WERI-Rb-1 (cell line): ENCODE results near the gene TREH.
"Not testable (repeated sequence)": the region's sequence is repeated elsewhere in the genome, so short reads cannot be mapped to it uniquely, and the experiment has no call there.

Experiments used
- DNase-seq: peaks from one replicate; pipeline ENCODE4 v3.0.0-alpha.2; 2020
- H3K27ac ChIP-seq: fragments of 250-450 bp; sonication (Bioruptor Pico); 2 replicates; pipeline ENCODE4 v1.5.1; 2020; ENCODE audit warnings: mild to moderate bottlenecking, moderate library complexity
- H3K27me3 ChIP-seq: fragments of 250-450 bp; sonication (Bioruptor Pico); 2 replicates; pipeline ENCODE4 v1.5.1; 2021; ENCODE audit warnings: mild to moderate bottlenecking, low read depth, moderate library complexity; ENCODE audit not compliant: insufficient read depth, severe bottlenecking
- H3K36me3 ChIP-seq: fragments of 250-450 bp; sonication (Bioruptor Pico); 2 replicates; pipeline ENCODE4 v1.5.1; 2020; ENCODE audit warnings: mild to moderate bottlenecking, moderate library complexity
- H3K4me3 ChIP-seq: 2 replicates; pipeline ENCODE4 v1.5.1; 2011; ENCODE audit warnings: low read depth, mild to moderate bottlenecking, control low read depth, low read length
- H3K9me3 ChIP-seq: fragments of 250-450 bp; sonication (Bioruptor Pico); 2 replicates; pipeline ENCODE4 v1.5.1; 2021; ENCODE audit warnings: mild to moderate bottlenecking, moderate library complexity; ENCODE audit not compliant: severe bottlenecking
- TF ChIP-seq, protein P1 (sequence below): IDR thresholded peaks from 2 replicates; pipeline ENCODE4 v1.5.1; 2011; ENCODE audit warnings: low read depth, mild to moderate bottlenecking, control low read depth, inconsistent platforms, low read length

The TREH gene

DNA sequence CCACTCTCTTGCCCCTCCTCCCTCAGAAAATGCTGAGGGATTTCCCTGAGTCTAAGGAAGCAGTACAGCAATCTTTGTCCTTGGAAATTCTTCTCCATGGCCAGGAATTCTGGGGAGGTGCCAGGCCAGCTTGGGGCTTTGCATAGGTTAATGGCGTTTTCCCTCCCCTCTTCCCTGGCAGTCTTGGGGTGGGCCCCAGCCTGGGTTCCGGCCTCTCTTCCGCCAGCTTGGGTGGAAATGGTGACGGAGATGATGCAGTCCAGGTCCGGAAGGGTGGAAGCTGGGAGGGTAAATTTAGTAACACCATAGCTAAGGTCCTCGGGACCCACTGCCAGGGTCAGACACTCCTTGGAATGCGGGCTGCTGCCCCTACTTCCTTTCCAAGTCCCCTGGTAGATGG lies 67.1 kb downstream of the TREH start:
- TF ChIP-seq, protein P1, sequence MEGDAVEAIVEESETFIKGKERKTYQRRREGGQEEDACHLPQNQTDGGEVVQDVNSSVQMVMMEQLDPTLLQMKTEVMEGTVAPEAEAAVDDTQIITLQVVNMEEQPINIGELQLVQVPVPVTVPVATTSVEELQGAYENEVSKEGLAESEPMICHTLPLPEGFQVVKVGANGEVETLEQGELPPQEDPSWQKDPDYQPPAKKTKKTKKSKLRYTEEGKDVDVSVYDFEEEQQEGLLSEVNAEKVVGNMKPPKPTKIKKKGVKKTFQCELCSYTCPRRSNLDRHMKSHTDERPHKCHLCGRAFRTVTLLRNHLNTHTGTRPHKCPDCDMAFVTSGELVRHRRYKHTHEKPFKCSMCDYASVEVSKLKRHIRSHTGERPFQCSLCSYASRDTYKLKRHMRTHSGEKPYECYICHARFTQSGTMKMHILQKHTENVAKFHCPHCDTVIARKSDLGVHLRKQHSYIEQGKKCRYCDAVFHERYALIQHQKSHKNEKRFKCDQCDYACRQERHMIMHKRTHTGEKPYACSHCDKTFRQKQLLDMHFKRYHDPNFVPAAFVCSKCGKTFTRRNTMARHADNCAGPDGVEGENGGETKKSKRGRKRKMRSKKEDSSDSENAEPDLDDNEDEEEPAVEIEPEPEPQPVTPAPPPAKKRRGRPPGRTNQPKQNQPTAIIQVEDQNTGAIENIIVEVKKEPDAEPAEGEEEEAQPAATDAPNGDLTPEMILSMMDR: no peak
- H3K9me3 ChIP-seq: no peaks in the 10 kb centered on the region
- no peak for DNase-seq
- no peaks in the 10 kb centered on the region for H3K36me3 ChIP-seq
- H3K27ac ChIP-seq: no peak overlapping the region
- H3K4me3 ChIP-seq: no peak overlapping the region
- no peaks in the 10 kb centered on the region for H3K27me3 ChIP-seq

DNA sequence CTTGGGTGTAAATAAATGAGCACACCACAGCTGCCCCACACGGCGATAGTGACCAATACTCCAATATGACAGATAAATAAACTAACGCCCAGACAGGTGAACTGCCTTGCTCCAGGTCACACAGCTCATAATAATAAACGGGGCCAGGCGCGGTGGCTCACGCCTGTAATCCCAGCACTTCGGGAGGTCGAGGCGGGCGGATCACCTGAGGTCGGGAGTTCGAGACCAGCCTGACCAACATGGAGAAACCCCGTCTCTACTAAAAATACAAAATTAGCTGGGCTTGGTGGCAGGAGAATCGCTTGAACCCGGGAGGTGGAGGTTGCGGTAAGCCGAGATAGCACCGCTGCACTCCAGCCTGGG lies 68.0 kb downstream of the TREH start:
- H3K4me3 ChIP-seq, H3K27ac ChIP-seq, H3K9me3 ChIP-seq, H3K27me3 ChIP-seq, DNase-seq, H3K36me3 ChIP-seq: not testable (repeated sequence)

GRCh38 chr11:118610773-118611432 lies 68.5 kb downstream of the TREH start:
- Histone ChIP-seq H3K27ac (no peak overlapping the region), H3K27me3 (no peaks in the 10 kb centered on the region), H3K36me3 (no peaks in the 10 kb centered on the region), H3K4me3 (no peak overlapping the region), H3K9me3 (no peaks in the 10 kb centered on the region)
- DNase-seq: no peak
- TF ChIP-seq, protein P1: peak; percentile 66

DNA sequence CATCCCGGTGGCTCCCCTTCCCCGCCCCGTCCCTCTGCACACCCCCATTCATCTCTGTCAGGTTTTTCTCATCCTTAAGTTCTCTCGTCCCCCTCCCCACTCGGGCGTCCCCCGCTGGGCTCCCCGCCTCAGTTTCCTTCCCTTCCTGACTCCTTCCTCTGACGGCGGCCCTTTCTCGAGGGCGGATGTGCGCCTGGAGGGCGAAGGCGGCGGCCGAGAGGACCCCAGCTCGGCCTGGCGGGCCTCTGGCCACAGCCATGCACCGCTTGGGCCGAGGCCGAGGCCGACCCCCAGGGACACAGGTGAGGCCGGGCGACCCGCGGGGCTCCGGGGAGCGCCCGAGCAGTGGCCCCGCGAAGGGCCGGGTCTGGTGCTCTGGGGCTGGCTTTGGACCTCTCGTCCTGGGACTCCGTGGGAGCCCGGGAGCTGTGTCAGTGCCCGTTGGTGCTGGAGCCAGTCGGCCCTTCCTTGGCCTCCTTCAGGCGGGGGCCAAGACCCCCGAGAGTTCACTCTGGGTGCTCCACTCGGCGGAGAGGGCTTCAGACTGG lies 69.2 kb downstream of the TREH start:
- no peaks in the 10 kb centered on the region for H3K9me3 ChIP-seq
- no peak overlapping the region for H3K4me3 ChIP-seq
- H3K27me3 ChIP-seq: no peaks in the 10 kb centered on the region
- DNase-seq: no peak
- TF ChIP-seq, protein P1: no peak
- no peak overlapping the region for H3K27ac ChIP-seq
- no peaks in the 10 kb centered on the region for H3K36me3 ChIP-seq

DNA sequence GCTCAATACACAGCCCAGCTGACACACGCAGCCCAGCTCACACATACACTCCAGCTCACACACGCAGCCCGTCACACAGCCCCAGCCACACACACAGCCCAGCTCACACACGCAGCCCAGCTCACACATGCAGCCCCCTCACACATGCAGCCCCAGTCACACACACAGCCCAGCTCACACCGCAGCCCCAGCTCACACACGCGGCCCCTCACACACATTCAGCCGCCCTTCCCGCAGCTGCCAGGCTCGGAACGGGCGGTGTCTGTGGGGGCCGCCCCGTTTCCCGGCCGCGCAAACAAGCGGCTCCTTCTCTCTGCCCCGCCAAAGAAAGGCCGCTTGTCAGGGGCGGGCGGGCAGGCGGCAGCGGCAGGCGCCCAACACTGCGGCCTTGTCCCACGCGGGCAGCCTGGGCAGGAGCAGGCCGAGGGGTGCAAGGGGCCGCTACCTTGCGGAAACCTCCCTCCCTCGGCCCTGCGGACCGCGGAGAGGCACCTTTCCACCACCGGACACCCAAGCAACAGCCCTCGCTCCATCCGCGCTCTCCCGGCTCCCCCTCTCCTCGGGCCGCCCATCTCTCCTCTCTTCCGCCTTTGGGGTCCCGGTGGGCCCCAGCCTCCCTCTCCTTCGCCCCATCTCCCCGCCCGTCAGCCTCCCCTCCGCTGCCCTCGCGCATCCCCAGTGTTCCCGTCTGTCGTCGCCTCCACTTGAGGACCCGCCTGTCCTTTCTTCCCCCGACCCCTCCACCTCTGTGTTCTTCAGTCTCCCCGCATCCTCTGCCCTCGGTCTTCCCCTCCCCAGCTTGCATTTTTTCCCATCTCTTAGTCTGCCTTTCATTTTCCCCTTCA lies 69.8 kb downstream of the TREH start:
- H3K9me3 ChIP-seq: no peaks in the 10 kb centered on the region
- H3K4me3 ChIP-seq: no peak overlapping the region
- DNase-seq: no peak
- no peaks in the 10 kb centered on the region for H3K27me3 ChIP-seq
- no peaks in the 10 kb centered on the region for H3K36me3 ChIP-seq
- H3K27ac ChIP-seq: no peak overlapping the region
- TF ChIP-seq, protein P1: no peak

DNA sequence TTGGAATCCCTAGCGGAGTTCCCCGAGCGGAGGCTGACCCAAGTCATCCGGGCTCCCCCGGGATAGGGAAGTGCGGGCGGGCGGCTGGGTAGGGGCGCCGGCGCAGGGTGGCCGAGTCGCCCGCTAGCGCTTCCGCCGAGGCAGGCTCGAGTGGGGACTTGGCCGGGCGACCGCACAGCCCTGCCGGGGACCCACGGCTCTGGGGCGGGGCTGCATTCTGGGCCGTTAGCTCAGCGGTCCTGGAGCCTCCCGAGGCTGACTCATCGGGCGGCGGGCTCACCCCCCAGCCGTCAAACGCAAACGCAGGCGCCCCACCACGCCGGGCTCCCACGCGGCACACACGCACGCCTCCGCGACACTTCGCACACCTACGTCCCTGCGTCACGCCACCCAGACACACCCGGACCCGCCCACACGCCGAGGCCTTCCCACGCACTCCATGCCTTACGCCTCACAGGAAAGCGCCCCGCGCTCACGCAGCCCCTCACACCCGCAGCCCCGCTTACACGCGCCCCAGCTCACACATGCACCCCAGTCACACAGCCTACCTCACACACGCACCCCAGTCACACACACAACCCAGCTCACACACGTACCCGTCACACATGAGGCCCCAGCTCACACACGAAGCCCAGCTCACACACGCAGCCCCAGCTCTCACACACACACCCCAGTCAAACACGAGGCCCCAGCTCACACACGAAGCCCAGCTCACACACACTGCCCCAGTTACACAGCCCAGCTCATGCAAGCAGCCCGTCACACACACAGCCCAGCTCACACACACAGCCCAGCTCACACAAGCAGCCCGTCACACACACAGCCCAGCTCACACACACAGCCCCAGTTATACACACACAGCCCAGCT lies 70.9 kb downstream of the TREH start:
- Histone ChIP-seq H3K4me3 (peak overlapping the region; percentile 76), H3K36me3 (no peaks in the 10 kb centered on the region), H3K9me3 (no peaks in the 10 kb centered on the region), H3K27ac (peak overlapping the region; percentile 2; the same call in 1 of the 2 replicates), H3K27me3 (no peaks in the 10 kb centered on the region)
- DNase-seq: peak; percentile 24
- TF ChIP-seq, protein P1: no peak
